Osteocyte (in vitro differentiated cells): ENCODE measurements around the gene DNER. TPM values are rescaled to one million over a fixed set of nuclear protein-coding genes. Genes with fewer than 3 reads are reported as not detected.

ENCODE experiments used
- DNase-seq: peaks from one replicate; pipeline ENCODE4 v3.0.0; 2021; ENCODE audit warnings: mixed read lengths; ENCODE audit not compliant: unreplicated experiment; ENCODE audit errors: extremely low spot score
- H3K27ac Mint-ChIP-seq: one replicate; pipeline ENCODE4 v1.8.0; 2021; ENCODE audit warnings: mild to moderate bottlenecking, mixed read lengths; ENCODE audit not compliant: unreplicated experiment
- H3K27me3 Mint-ChIP-seq: one replicate; pipeline ENCODE4 v1.8.0; 2021; ENCODE audit warnings: mixed read lengths; ENCODE audit not compliant: unreplicated experiment
- H3K36me3 Mint-ChIP-seq: one replicate; pipeline ENCODE4 v1.8.0; 2021; ENCODE audit warnings: mixed read lengths; ENCODE audit not compliant: unreplicated experiment
- H3K4me1 Mint-ChIP-seq: one replicate; pipeline ENCODE4 v1.8.0; 2021; ENCODE audit warnings: mixed read lengths; ENCODE audit not compliant: unreplicated experiment
- H3K4me3 Mint-ChIP-seq: one replicate; pipeline ENCODE4 v1.8.0; 2021; ENCODE audit warnings: mild to moderate bottlenecking, moderate library complexity, mixed read lengths; ENCODE audit not compliant: unreplicated experiment
- H3K9me3 Mint-ChIP-seq: one replicate; pipeline ENCODE4 v1.8.0; 2021; ENCODE audit warnings: mixed read lengths; ENCODE audit not compliant: unreplicated experiment
- total RNA-seq: library from RNA; stranded (reverse); gene quantifications from 2 replicates; pipeline ENCODE4 v1.2.1, GENCODE V29; 2021
- TF ChIP-seq, protein P1 (sequence below): fragments of 200-600 bp; sonication (generic); IDR thresholded peaks from 2 replicates; pipeline ENCODE4 v1.5.0; 2021; ENCODE audit warnings: antibody characterized with exemption, mild to moderate bottlenecking, moderate library complexity

The DNER gene
- total RNA-seq, 1 donor from 2014 or later: 0.19 TPM

DNA sequence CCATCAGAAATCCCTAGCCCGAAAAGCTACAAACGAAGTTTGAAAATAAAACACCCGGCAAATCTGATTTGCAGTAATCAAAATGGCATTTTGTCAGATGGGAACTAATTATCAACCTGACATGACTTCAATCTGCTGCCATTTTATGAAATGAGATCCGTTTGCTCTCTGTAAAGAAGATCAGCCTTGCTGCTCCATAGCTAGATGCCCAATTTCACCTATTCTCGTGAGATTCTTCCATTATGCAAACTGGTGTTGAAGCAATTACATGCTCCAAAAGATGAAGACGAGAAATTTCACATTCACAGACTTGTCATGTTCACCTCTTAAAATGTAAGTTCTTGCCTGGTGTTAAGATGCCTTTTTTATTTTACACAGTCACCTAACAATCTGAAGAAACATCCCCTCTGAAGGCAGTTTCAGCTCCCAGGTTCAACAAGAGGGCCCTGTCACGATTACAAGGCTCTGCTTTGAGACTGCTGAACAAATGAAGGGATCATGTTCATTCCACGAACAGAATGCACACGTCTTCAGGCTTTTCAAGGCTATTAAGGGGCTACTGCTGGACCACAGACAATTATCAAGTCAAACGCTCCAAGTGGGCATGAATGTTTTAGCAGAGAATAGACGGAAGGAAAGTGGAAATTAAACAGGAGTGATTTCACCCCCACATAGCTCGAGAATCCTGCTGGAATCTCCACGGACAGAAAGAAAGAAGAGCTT is 270.6 kb downstream of the DNER start:
- Mint-ChIP-seq H3K36me3 (no peaks in the 10 kb centered on the region), H3K27ac (no peak overlapping the region), H3K4me1 (peaks cover 21% of the 10 kb centered on the region), H3K9me3 (no peaks in the 10 kb centered on the region), H3K4me3 (no peak overlapping the region), H3K27me3 (peaks cover 12% of the 10 kb centered on the region)
- TF ChIP-seq, protein P1, sequence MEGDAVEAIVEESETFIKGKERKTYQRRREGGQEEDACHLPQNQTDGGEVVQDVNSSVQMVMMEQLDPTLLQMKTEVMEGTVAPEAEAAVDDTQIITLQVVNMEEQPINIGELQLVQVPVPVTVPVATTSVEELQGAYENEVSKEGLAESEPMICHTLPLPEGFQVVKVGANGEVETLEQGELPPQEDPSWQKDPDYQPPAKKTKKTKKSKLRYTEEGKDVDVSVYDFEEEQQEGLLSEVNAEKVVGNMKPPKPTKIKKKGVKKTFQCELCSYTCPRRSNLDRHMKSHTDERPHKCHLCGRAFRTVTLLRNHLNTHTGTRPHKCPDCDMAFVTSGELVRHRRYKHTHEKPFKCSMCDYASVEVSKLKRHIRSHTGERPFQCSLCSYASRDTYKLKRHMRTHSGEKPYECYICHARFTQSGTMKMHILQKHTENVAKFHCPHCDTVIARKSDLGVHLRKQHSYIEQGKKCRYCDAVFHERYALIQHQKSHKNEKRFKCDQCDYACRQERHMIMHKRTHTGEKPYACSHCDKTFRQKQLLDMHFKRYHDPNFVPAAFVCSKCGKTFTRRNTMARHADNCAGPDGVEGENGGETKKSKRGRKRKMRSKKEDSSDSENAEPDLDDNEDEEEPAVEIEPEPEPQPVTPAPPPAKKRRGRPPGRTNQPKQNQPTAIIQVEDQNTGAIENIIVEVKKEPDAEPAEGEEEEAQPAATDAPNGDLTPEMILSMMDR: no peak
- no peak for DNase-seq

DNA sequence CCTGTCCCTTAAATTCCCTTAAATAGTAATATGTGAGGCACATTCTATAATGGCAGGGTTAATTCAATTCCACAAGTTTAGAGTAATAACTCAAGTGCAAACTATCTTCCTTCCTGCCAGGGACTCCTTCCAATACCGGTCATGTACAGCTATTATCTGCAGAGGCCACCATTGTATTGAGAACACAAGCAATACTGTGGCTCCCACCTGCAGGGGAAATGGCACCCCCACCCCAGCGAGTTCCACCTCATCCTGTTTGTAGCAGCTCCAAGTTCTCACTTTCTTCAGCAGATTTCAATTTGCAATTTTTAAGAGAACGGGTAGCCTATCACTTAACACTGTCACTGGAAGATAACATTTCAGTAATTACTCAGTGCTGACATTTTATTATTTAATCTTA is 271.2 kb downstream of the DNER start:
- no peak for DNase-seq
- no peaks in the 10 kb centered on the region for H3K36me3 Mint-ChIP-seq
- peaks cover 21% of the 10 kb centered on the region for H3K4me1 Mint-ChIP-seq
- TF ChIP-seq, protein P1: no peak
- no peaks in the 10 kb centered on the region for H3K9me3 Mint-ChIP-seq
- H3K4me3 Mint-ChIP-seq: no peak overlapping the region
- peaks cover 12% of the 10 kb centered on the region for H3K27me3 Mint-ChIP-seq
- H3K27ac Mint-ChIP-seq: no peak overlapping the region

DNA sequence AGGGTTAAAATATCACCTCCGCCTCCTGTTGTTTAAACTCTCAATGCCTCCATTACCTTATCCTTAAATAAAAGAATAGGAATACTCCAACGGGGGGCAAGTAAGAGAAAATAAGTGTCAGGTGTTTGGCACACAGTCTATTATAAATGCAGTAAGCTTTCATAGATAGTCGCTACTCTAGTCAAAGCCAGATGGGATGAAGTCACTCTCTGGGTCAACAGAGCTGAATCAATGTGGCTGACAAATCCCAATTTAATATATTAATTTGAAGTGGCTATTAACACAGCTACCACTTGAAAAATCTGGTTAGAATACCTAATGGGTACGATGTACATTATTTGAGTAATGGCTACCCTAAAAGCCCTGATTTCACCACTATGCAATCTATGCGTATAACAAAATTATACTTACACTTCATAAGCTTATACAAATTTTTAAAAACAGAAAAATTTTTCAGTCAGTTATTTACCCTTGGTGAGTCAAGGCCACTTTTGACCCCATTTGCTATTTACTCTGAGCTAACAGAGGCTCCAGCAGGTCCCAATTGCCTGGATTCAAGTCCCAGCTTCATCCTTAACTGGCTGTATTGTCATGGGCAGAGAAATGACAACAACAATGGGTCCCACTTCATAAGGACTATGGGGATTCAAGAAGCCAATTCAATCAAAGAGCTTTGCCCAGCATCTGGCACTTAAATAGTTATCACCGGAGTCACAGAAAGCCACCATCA is 275.8 kb downstream of the DNER start:
- TF ChIP-seq, protein P1: no peak
- no peak for DNase-seq
- Mint-ChIP-seq H3K36me3 (no peaks in the 10 kb centered on the region), H3K27ac (no peak overlapping the region), H3K4me3 (no peak overlapping the region), H3K9me3 (peaks cover 2% of the 10 kb centered on the region), H3K27me3 (peaks cover 21% of the 10 kb centered on the region), H3K4me1 (peaks cover 3% of the 10 kb centered on the region)

DNA sequence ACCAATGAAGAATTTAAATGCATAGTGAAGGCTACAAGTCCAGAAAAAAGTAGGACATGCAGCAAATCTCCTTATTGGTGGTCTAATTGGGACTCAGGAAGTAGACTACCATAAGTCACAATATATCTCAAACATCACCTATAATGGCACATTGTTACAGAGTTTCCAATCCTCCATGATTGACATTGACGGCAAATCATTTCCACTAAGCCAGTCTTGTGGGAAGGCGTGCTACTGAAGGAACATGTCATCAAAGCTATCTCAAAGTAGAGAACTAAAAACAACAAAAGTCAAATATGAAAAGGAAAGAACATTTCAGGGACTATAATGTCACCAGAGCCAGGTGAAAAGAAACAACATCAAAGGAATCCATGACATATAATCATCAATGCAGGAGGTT is 276.9 kb downstream of the DNER start:
- TF ChIP-seq, protein P1: no peak
- no peak overlapping the region for H3K27ac Mint-ChIP-seq
- H3K27me3 Mint-ChIP-seq: peaks cover 21% of the 10 kb centered on the region

DNA sequence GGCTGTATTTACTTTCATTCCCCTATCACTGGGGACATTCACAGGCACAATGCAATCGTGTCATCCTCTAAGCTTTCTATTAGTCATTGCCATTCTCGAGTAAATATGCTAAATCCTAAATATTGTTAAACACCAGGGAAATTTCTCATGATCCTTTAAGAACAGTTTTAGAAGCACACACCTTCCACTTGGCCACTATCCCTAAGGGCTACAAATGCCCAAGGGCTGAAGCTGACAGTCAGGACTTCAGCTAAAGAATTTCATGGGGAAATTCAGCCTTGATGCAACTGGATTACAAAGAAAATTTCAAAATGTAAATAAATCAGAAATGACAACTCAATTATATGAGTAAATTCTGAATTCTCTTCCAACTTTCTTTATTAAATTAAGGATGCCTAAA is 280.2 kb downstream of the DNER start:
- Mint-ChIP-seq H3K9me3 (peaks cover 2% of the 10 kb centered on the region), H3K4me1 (peaks cover 3% of the 10 kb centered on the region), H3K27me3 (peaks cover 9% of the 10 kb centered on the region), H3K4me3 (no peak overlapping the region), H3K36me3 (no peaks in the 10 kb centered on the region), H3K27ac (no peak overlapping the region)
- no peak for DNase-seq
- TF ChIP-seq, protein P1: no peak

More for the DNA sequence above, 276.9 kb downstream of the DNER start:
- no peak for DNase-seq
- Mint-ChIP-seq H3K4me1 (peaks cover 3% of the 10 kb centered on the region), H3K4me3 (no peak overlapping the region), H3K36me3 (no peaks in the 10 kb centered on the region), H3K9me3 (peaks cover 2% of the 10 kb centered on the region)
